Bronchial epithelial cell (primary cell): ENCODE results near the gene MAGI2. TPM values are rescaled to one million over a fixed set of nuclear protein-coding genes. Genes with fewer than 3 reads are reported as not detected.
A peak's percentile ranks its signal among the peaks of the same experiment; 100 is the strongest.

Experiments
- DNase-seq: peaks from one replicate; pipeline ENCODE4 v3.0.0-alpha.2; 2010; ENCODE audit warnings: low read depth
- FAIRE-seq: peaks from 2 replicates; lab custom pipeline; 2011; peaks lifted over from hg19 to GRCh38; lab: Jason Lieb, UNC
- H3K27me3 ChIP-seq: 2 replicates; pipeline ENCODE4 v1.5.1; 2011; ENCODE audit warnings: low read length; ENCODE audit not compliant: control insufficient read depth, insufficient read depth
- H3K36me3 ChIP-seq: 2 replicates; pipeline ENCODE4 v1.5.1; 2011; ENCODE audit warnings: low read length; ENCODE audit not compliant: control insufficient read depth, insufficient read depth
- H3K4me3 ChIP-seq: 2 replicates; pipeline ENCODE4 v1.5.1; 2011; ENCODE audit warnings: mild to moderate bottlenecking, low read depth, low read length, control low read depth
- total RNA-seq: library from RNA; depleted of rRNA; stranded (reverse); fragments of >200 nt; gene quantifications from 2 replicates; pipeline ENCODE4 v1.2.1, GENCODE V29; 2014
- TF ChIP-seq, protein P1 (sequence below): IDR thresholded peaks from 2 replicates; pipeline ENCODE4 v1.5.1; 2011; ENCODE audit warnings: mild to moderate bottlenecking, moderate library complexity, low read length, control low read depth, inconsistent platforms; ENCODE audit not compliant: insufficient read depth, severe bottlenecking

The MAGI2 gene
- total RNA-seq, 1 donor from 2014 or later: 2.6 TPM

DNA sequence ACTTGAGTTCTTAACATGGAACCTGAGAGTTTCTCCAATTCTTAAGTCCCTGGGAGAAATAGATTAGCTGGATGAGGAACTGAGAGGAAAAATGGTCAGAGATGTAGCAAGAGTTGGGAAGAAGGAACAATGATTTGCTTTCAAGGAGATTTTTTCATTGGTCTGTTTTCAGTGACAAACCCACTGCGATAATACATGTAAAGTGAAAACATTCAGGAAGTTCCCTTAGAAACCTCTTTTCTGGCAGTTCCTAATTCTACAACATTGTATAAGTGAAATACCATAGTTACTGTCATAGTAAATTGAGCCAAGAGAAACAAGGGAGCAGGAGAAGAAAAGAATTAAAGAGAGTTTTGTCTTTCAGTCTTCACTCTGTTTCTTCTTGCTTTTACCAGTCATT lies 12.1 kb upstream of the MAGI2 start:
- Histone ChIP-seq H3K27me3 (no peaks in the 10 kb centered on the region), H3K4me3 (no peak overlapping the region), H3K36me3 (no peaks in the 10 kb centered on the region)
- DNase-seq (no peak), FAIRE-seq (no peak)
- TF ChIP-seq, protein P1, sequence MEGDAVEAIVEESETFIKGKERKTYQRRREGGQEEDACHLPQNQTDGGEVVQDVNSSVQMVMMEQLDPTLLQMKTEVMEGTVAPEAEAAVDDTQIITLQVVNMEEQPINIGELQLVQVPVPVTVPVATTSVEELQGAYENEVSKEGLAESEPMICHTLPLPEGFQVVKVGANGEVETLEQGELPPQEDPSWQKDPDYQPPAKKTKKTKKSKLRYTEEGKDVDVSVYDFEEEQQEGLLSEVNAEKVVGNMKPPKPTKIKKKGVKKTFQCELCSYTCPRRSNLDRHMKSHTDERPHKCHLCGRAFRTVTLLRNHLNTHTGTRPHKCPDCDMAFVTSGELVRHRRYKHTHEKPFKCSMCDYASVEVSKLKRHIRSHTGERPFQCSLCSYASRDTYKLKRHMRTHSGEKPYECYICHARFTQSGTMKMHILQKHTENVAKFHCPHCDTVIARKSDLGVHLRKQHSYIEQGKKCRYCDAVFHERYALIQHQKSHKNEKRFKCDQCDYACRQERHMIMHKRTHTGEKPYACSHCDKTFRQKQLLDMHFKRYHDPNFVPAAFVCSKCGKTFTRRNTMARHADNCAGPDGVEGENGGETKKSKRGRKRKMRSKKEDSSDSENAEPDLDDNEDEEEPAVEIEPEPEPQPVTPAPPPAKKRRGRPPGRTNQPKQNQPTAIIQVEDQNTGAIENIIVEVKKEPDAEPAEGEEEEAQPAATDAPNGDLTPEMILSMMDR: no peak

- Histone ChIP-seq H3K27me3 (no peaks in the 10 kb centered on the region), H3K36me3 (no peaks in the 10 kb centered on the region), H3K4me3 (no peak overlapping the region)
- TF ChIP-seq, protein P1: no peak
- DNase-seq (no peak), FAIRE-seq (peak; percentile 7)
Measured at GRCh38 chr7:79464051-79464450, 10.6 kb upstream of the MAGI2 start.

DNA sequence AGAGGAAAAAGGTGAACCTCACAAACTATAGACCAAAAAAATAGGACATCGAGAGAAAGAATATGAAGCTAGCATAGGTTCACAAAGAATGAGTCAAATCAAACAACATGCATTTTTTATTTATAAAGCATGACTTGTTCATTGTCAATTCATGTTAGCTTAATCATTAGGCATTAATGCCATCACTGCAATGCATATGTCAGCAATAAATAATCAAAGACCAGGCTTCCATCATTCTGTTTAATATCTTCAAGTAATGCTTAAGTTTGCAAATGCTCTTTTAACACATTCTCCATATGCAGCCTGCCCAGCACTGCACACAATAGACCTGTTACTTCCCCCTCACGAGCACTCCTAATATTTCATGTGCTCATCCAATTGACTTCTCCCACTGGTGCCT lies 8.9 kb upstream of the MAGI2 start:
- FAIRE-seq: no peak
- H3K27me3 ChIP-seq: no peaks in the 10 kb centered on the region
- DNase-seq: peak; percentile 78
- H3K4me3 ChIP-seq: no peak overlapping the region
- H3K36me3 ChIP-seq: no peaks in the 10 kb centered on the region
- TF ChIP-seq, protein P1: no peak

DNA sequence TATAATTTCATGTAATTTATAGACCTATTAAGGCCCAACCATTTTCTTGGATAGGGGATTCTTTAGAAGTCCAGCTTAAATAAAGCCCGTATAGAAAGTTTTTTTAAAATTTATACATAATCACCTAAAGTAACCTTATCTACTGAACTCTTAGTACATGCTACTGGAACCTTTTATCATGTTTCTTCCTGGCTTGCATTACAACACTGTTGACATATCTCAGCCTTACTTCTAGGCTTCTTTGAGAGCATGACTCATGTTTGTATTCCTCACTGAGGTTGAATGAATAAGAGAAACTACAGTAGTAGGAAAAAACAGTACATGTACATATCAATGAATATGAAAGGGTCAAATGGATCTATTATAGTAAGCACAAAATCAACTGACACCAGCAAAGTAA lies 8.2 kb upstream of the MAGI2 start:
- TF ChIP-seq, protein P1: no peak
- Histone ChIP-seq H3K36me3 (no peaks in the 10 kb centered on the region), H3K27me3 (no peaks in the 10 kb centered on the region), H3K4me3 (no peak overlapping the region)
- no peak for FAIRE-seq
- peak; percentile 97 for DNase-seq

GRCh38 chr7:79459381-79459780 lies 5.9 kb upstream of the MAGI2 start:
- TF ChIP-seq, protein P1: no peak
- DNase-seq (no peak), FAIRE-seq (no peak)
- Histone ChIP-seq H3K4me3 (no peak overlapping the region), H3K27me3 (no peaks in the 10 kb centered on the region), H3K36me3 (no peaks in the 10 kb centered on the region)

DNA sequence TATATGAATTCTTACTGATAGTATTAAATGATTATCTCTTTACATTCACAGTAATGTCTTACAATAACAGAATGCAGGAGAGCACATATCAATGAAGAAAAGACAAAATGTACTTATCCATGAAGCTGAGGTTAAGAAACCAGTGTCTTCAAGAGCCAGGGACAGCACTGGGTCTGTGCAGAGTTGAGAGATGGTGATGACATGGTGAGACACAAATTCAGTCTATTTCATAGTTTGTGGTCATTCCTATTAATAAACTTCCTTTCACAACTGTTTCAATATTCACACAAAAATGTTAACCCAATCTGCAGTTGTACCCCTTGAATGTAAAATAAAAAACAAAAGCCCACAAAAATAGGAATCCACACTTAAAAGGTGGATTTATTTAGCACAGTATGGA lies 5.3 kb upstream of the MAGI2 start:
- DNase-seq (no peak), FAIRE-seq (no peak)
- H3K27me3 ChIP-seq: no peaks in the 10 kb centered on the region
- H3K36me3 ChIP-seq: no peaks in the 10 kb centered on the region
- TF ChIP-seq, protein P1: no peak
- H3K4me3 ChIP-seq: no peak overlapping the region
